Heart right ventricle (tissue), 16 donors: ENCODE data around the gene UTF1. TPM values are rescaled to one million over a fixed set of nuclear protein-coding genes. Genes with fewer than 3 reads are reported as not detected.
A peak's percentile ranks its signal among the peaks of the same experiment; 100 is the strongest.

Experiments
- ATAC-seq, 8 donors: fragments of 200-7000 bp; cut with Tn5 transposase; one replicate each; pipeline ENCODE4 v1.9.1; 2020; ENCODE audit warnings: mild to moderate bottlenecking in 8 of 8, moderate library complexity in 8 of 8, moderate number of reproducible peaks in 1 of 8
- DNase-seq, 2 donors: peaks; one replicate each; pipeline ENCODE4 v3.0.0-alpha.2; 2020
- H3K27ac ChIP-seq, 10 donors: fragments of 200-600 bp; sonication (generic) in 2 of 10; one replicate each; pipeline versions ENCODE4 v1.5.0 to v1.8.0; 2020 to 2022; ENCODE audit warnings: mild to moderate bottlenecking in 3 of 10
- H3K27me3 ChIP-seq, 7 donors: fragments of 200-600 bp; one replicate each; pipeline ENCODE4 v1.8.0; 2021 to 2022; ENCODE audit warnings: mild to moderate bottlenecking in 2 of 7
- H3K36me3 ChIP-seq, 9 donors: fragments of 200-600 bp; sonication (generic) in 1 of 9; one replicate each; pipeline versions ENCODE4 v1.5.0 to v1.8.0; 2020 to 2022; ENCODE audit warnings: mild to moderate bottlenecking in 2 of 9
- H3K4me1 ChIP-seq, 9 donors: fragments of 200-600 bp; sonication (generic) in 1 of 9; one replicate each; pipeline versions ENCODE4 v1.5.0 to v1.8.0; 2020 to 2022; ENCODE audit warnings: mild to moderate bottlenecking in 4 of 9
- H3K4me3 ChIP-seq, 10 donors: fragments of 200-600 bp; sonication (generic) in 2 of 10; one replicate each; pipeline versions ENCODE4 v1.5.0 to v1.8.0; 2020 to 2022; ENCODE audit warnings: mild to moderate bottlenecking in 7 of 10, moderate library complexity in 2 of 10
- H3K9me3 ChIP-seq, 11 donors: fragments of 200-600 bp in 10 of 11; sonication (generic) in 2 of 11; one replicate each; pipeline versions ENCODE4 v1.5.0 to v1.8.0; 2013 to 2022; ENCODE audit warnings: mild to moderate bottlenecking in 2 of 11, control low read depth in 1 of 11, moderate library complexity in 1 of 11
- WGBS, 2 donors: extraction: QIAGEN DNeasy Blood & Tissue Kit; methylation state at CpG; one replicate each; pipeline ENCODE4 v1.1.7; 2013; ENCODE audit warnings: inconsistent platforms in 1 of 2; 5-methylcytosine and 5-hydroxymethylcytosine counted together
- intact Hi-C, 10 donors: fragments of 100-400 bp; cut with DNase I; formaldehyde crosslinking; loops; one replicate each; pipeline versions ENCODE4 v1.11.1 to v1.14.2; 2022
- polyA plus RNA-seq, 2 donors: library from polyadenylated mRNA; stranded (reverse); fragments of 200-250 nt; gene quantifications; one replicate each; pipeline ENCODE4 v1.2.3, GENCODE V29; 2013
- total RNA-seq, 10 donors: library from RNA; stranded (reverse); fragmentation: NEBNext Ultra II Directional in 3 of 10; extraction: Animal tissue kit (Norgen Biotek cat#: 25700) in 3 of 10; gene quantifications; one replicate each; pipeline versions ENCODE4 v1.2.1 to v1.2.4, GENCODE V29; 2021 to 2023
- TF ChIP-seq, protein P1 (sequence below), 9 donors: fragments of 200-600 bp; sonication (generic) in 2 of 9; IDR thresholded peaks; one replicate each; pipeline versions ENCODE4 v1.5.0 to v1.8.0; 2021 to 2022; ENCODE audit warnings: antibody characterized with exemption in 9 of 9, mild to moderate bottlenecking in 5 of 9, moderate library complexity in 1 of 9
- donor health status: Arrhythmogenic right ventricular cardiomyopathy.
- donor health status: ischemic (EF 13 %, LVEDD 7.1; RV severe dilation, severe dysfunction).
- donor health status: healthy with polysubstance abuse.
- donor health status: DM: no; HTN: yes; CAD: no.
- donor health status: DM: no; HTN: no; CAD: no.
- donor health status: ischemic (EF 25% LVEDD 6.9; RV normal size, moderate dysfunction).
- donor health status: ischemic (EF 25% LVEDD 5.7; RV mildly dilated, moderate dysfunction).
- donor health status: healthy.
- donor health status: DM: yes; HTN: yes; CAD: no.
- donor health status: Ischemic cardiomyopathy.
- donor health status: ischemic (EF 35%, LVEDD 5.7; RV mildly dilated, moderate dysfunction).
- donor health status: nonischemic (EF 11% LVEDD 7.7; RV severe dilation, severe dysfunction).
- donor health status: DM: yes; HTN: yes; CAD: no.
- donor health status: PGD.
- donor health status: ischemic (EF 29% LVEDD 5.4; RV normal size, mild dysfunction).
- donor health status: nonischemic (EF 23%, LVEDD 6.1; RV moderate dilation, normal function).

Gene UTF1
- total and polyA plus RNA-seq, 12 donors = not detected

DNA sequence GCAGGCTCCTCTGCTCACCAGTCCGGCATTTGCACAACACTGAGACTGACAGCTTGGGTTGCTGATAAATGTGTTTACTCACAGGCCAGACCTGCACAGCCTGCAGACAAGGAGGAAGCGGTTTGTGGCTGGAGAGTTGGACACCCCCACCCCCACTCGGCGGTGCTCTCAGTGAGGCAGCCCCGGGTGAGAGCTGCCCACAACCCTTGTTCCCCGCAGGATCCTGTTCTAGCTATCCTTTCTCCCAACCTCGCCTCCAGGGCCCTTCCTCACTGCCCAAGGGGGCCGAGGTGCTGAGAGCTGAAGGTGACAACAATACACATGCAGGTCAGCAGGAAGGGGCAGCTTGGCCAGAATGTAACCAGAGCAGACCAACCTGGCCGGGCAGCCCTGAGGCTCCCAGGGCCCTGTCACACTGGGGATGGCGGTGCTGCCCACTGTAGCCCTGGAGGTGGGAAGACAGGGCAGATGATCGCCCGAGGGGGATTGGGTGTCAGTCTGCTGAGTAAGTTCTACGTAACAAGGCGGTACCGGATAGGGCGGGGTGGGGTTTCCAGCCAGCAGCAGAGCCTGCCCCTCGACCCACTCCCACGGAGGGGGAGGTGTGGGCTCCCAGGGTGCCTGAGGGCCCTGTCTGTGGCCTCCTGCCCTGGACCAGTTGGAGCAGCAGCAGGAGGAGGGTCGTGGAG is 48.7 kb downstream of the UTF1 start:
- Histone ChIP-seq H3K27me3 (peaks cover 0 to 33% (median 27%) of the 10 kb centered on the region in 7 donors), H3K27ac (peak overlapping the region in 3 of 10 donors; percentile 41 to 94 (median 62)), H3K4me3 (peak overlapping the region in 1 of 10 donors; percentile 54), H3K9me3 (no peaks in the 10 kb centered on the region), H3K36me3 (peaks cover 0 to 55% (median 32%) of the 10 kb centered on the region in 9 donors), H3K4me1 (peaks cover 0 to 62% (median 13%) of the 10 kb centered on the region in 9 donors)
- peak in 7 of 8 donors; percentile 6 to 46 (median 31) for ATAC-seq
- intact Hi-C loops = no loop called here
- peak in 1 of 2 donors; percentile 21 for DNase-seq
- TF ChIP-seq, protein P1, sequence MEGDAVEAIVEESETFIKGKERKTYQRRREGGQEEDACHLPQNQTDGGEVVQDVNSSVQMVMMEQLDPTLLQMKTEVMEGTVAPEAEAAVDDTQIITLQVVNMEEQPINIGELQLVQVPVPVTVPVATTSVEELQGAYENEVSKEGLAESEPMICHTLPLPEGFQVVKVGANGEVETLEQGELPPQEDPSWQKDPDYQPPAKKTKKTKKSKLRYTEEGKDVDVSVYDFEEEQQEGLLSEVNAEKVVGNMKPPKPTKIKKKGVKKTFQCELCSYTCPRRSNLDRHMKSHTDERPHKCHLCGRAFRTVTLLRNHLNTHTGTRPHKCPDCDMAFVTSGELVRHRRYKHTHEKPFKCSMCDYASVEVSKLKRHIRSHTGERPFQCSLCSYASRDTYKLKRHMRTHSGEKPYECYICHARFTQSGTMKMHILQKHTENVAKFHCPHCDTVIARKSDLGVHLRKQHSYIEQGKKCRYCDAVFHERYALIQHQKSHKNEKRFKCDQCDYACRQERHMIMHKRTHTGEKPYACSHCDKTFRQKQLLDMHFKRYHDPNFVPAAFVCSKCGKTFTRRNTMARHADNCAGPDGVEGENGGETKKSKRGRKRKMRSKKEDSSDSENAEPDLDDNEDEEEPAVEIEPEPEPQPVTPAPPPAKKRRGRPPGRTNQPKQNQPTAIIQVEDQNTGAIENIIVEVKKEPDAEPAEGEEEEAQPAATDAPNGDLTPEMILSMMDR (IDR thresholded peaks at IDR 0.05) = no peak
- 76 to 79% methylated on average over 19 of the region's 19 CpGs for WGBS, 2 donors

DNA sequence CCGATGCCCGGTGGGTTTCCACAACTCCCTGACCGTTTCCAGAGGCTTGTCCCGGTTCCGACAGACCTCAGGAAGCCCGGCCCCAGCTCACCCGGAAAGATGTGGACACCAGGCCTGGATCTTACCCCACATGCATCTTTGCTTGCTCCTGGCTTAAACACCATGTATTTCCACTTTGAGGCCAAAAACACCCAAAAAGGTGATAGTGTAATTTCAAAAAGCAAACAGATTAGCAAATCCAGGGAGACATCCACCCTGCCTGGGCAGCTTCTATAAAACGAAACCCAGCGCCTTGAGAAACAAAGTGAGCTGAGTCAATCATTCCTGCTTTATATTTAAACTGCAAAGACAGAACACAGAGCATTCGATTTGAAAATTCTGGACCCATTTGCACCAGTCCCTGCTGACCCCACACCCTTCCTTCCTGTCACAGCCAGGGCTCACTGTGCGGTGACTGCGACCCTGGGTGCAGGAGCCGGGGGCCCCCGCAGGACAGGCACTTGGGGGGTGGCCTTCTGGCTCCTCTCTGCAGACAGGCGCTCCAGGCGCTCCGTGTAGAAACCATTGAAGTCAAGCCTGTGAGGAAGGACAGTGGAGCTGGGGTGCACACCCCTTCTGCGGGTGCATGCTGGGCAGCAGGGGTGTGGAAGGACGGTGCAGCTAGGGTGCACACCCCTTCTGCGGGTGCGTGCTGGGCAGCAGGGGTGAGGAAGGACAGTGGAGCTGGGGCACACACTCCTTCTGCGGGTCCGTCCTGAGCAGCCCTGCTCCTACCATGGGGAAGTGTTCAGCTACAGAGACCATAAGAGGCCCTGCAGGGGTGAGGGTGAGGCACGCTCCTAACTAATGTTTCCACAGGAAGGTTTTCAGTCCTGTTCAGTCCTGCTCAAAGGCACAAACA is 49.6 kb downstream of the UTF1 start:
- H3K9me3 ChIP-seq = no peaks in the 10 kb centered on the region
- H3K27me3 ChIP-seq = peaks cover 0 to 29% (median 26%) of the 10 kb centered on the region in 7 donors
- DNase-seq (no peak), ATAC-seq (no peak)
- H3K4me1 ChIP-seq = peaks cover 0 to 61% (median 13%) of the 10 kb centered on the region in 9 donors
- intact Hi-C loops = no loop called here
- H3K27ac ChIP-seq = peak overlapping the region in 3 of 10 donors; percentile 41 to 94 (median 62)
- 85% methylated on average over 24 of the region's 24 CpGs for WGBS, 2 donors
- H3K36me3 ChIP-seq = peaks cover 0 to 64% (median 40%) of the 10 kb centered on the region in 9 donors
- H3K4me3 ChIP-seq = peak overlapping the region in 1 of 10 donors; percentile 54
- TF ChIP-seq, protein P1 (IDR thresholded peaks at IDR 0.05) = no peak

DNA sequence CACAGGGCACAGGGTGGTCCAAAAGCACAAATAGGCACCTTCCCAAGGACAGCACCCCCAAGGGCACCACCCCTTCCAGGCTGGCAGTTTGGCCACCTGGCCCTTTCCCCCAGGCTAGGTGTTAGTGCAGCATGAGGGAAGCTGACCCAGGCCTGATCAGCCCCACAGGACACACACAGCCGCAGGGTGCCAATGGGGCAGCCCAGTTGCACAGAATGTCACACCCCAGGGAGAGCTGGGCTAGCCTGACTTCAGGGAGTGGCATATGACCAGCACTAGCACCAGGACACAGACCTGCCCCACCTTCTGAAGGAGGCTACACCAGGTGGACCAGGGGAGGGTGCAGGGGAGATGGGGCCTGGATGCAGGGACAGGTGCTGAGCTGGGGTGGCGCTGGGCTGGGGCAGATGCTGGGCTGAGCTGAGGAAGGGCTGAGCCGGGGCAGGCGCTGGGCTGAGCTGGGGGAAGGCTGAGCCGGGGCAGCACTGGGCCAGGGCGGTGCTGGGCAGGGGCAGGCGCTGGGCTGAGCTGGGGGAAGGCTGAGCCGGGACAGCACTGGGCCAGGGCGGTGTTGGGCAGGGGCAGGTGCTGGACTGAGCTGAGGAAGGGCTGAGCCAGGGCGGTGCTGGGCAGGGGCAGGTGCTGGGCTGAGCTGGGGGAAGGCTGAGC is 50.5 kb downstream of the UTF1 start:
- no peak for ATAC-seq
- Histone ChIP-seq H3K36me3 (peaks cover 0 to 73% (median 49%) of the 10 kb centered on the region in 9 donors), H3K4me1 (peaks cover 0 to 51% (median 13%) of the 10 kb centered on the region in 9 donors), H3K9me3 (no peaks in the 10 kb centered on the region), H3K4me3 (no peak overlapping the region), H3K27me3 (peaks cover 0 to 19% (median 18%) of the 10 kb centered on the region in 7 donors), H3K27ac (peak overlapping the region in 1 of 10 donors; percentile 94)
- DNase-seq = no peak
- intact Hi-C loops = no loop called here
- TF ChIP-seq, protein P1 (IDR thresholded peaks at IDR 0.05) = no peak
- 94% methylated on average over 10 of the region's 10 CpGs for WGBS, 2 donors

DNA sequence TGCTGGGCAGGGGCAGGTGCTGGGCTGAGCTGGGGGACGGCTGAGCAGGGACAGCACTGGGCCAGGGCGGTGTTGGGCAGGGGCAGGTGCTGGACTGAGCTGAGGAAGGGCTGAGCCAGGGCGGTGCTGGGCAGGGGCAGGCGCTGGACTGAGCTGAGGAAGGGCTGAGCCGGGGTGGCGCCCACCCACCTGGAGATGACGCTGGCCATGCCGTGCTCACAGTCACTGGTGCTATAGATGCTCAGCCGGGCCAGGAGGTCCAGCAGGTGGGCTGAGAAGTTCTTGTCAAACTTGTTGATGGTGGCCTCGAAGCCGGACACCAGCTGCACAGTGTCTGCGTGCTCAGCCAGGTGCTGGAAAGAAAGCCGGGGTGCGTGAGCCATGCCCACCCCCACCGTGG is 51.1 kb downstream of the UTF1 start:
- TF ChIP-seq, protein P1 (IDR thresholded peaks at IDR 0.05) = no peak
- no peak for ATAC-seq
- Histone ChIP-seq H3K36me3 (peaks cover 0 to 79% (median 55%) of the 10 kb centered on the region in 9 donors), H3K4me1 (peaks cover 0 to 46% (median 11%) of the 10 kb centered on the region in 9 donors), H3K4me3 (no peak overlapping the region), H3K27ac (no peak overlapping the region), H3K9me3 (no peaks in the 10 kb centered on the region), H3K27me3 (peaks cover 0 to 15% (median 13%) of the 10 kb centered on the region in 7 donors)
- intact Hi-C loops = no loop called here
- DNase-seq = no peak
- 91 to 94% methylated on average over 11 to 15 of the region's 15 CpGs for WGBS, 2 donors
